ENCODE data around the gene LCE2B. TPM values are rescaled to one million over a fixed set of nuclear protein-coding genes. Genes with fewer than 3 reads are reported as not detected.

Gene LCE2B
- total RNA-seq, 1 experiment from 2014 or later = not detected

DNA sequence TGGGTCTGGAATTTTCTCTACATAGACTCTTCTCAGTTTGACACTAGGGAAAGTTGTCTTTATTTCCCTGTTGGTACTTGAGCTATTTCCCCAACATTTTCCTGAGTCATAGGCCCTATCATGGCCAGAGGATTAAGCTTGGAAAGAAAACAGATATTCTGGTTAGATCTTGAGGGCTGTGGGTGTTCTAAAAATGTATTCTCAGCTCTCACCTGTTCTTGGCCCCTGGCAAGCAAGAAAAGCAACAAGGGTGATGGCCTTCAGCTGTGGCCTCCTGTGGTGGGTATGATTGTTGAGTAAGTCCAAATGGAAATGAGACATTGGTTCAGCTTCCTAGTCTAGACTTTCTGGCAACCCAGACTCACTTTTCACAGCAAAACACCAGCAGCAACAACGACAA, 45.6 kb upstream of the LCE2B start:
- Histone ChIP-seq H3K9ac (ENCODE audit: extremely low read depth, insufficient read length, low read length) (no peak overlapping the region), H4K5ac (ENCODE audit: insufficient read length, low read depth, low read length) (no peak overlapping the region), H3T11ph (ENCODE audit: low read length) (no peak overlapping the region), H3K23ac (ENCODE audit: insufficient read length, low read depth, low read length) (no peak overlapping the region), H2AFZ (ENCODE audit: low read length) (no peak overlapping the region), H2BK12ac (ENCODE audit: insufficient read length, low read depth, low read length) (no peak overlapping the region), H3K4me2 (ENCODE audit: insufficient read depth, insufficient read length, low read length) (no peak overlapping the region), H2BK15ac (ENCODE audit: low read depth, low read length) (no peak overlapping the region), H3K79me2 (ENCODE audit: insufficient read depth, low read length) (no peaks in the 10 kb centered on the region), H3K14ac (ENCODE audit: insufficient read depth, low read length) (no peak overlapping the region), H3K18ac (ENCODE audit: insufficient read length, low read depth, low read length) (no peak overlapping the region), H3K27me3 (ENCODE audit: insufficient read depth, low read length) (no peaks in the 10 kb centered on the region), H4K91ac (ENCODE audit: insufficient read length, low read depth, low read length) (no peak overlapping the region), H4K8ac (replicated peaks; ENCODE audit: insufficient read length, low read depth, low read length) (no peak overlapping the region), H3K4me1 (ENCODE audit: insufficient read depth, low read length) (no peaks in the 10 kb centered on the region), H2AK5ac (ENCODE audit: insufficient read length, low read length) (no peak overlapping the region), H3K27ac (ENCODE audit: insufficient read length, low read depth, low read length) (no peak overlapping the region), H3K56ac (ENCODE audit: insufficient read length, low read depth, low read length) (no peak overlapping the region), H2BK5ac (ENCODE audit: insufficient read length, low read length) (no peak overlapping the region), H4K20me1 (ENCODE audit: control insufficient read depth, insufficient read depth, insufficient read length) (no peaks in the 10 kb centered on the region), H3K23me2 (ENCODE audit: insufficient read length, low read depth, low read length, poor library complexity, severe bottlenecking) (no peaks in the 10 kb centered on the region), H3K79me1 (ENCODE audit: insufficient read depth, low read depth, low read length, poor library complexity, severe bottlenecking) (no peaks in the 10 kb centered on the region), H3K4ac (ENCODE audit: low read depth, low read length) (no peak overlapping the region), H2BK120ac (ENCODE audit: low read depth, low read length, poor library complexity, severe bottlenecking) (no peak overlapping the region), H3K9me3 (ENCODE audit: control insufficient read depth, low read depth, low read length) (peaks cover 85% of the 10 kb centered on the region), H2BK20ac (ENCODE audit: low read depth, low read length, poor library complexity, severe bottlenecking) (no peak overlapping the region)
- DNase-seq = no peak
- peaks cover 94 to 97% of the 10 kb centered on the region in 2 experiments for H3K9me3 Mint-ChIP-seq
- no peak overlapping the region for H3K4me3 Mint-ChIP-seq
- WGBS (ENCODE audit: extremely low coverage, insufficient read length, low lambda C conversion rate) = no CpG with 5 or more reads among the region's 1 CpG
- peaks cover 0 to 22% (median 8%) of the 10 kb centered on the region in 3 experiments; a peak in 5 of 7 replicates for H3K36me3 Mint-ChIP-seq (ENCODE audit: insufficient read depth in 1 of 3, low read depth in 3 of 3)
- H3K4me1 Mint-ChIP-seq = no peaks in the 10 kb centered on the region
- H3K27ac Mint-ChIP-seq = no peak overlapping the region
- H3K27me3 Mint-ChIP-seq (ENCODE audit: low read depth) = no peaks in the 10 kb centered on the region; the same call in 1 of the 2 replicates
- TF ChIP-seq CTCF (conservative IDR thresholded peaks at IDR 0.05) = no peak

Measured in H9 (cell line).